DOHH2 (cell line): ENCODE results near the gene CFAP68.

ENCODE experiments used
- H3F3A ChIP-seq: fragments of 200-600 bp; sonication (generic), shearing (Covaris generic); 2 replicates; pipeline ENCODE4 v1.6.0; 2016; ENCODE audit warnings: antibody characterized with exemption, mild to moderate bottlenecking; ENCODE audit not compliant: control insufficient read depth, insufficient read depth
- H3K27ac ChIP-seq: fragments of 200-600 bp; sonication (generic); 2 replicates; pipeline ENCODE4 v1.5.1; 2014; ENCODE audit warnings: low read depth, mild to moderate bottlenecking, low read length, moderate library complexity
- H3K27me3 ChIP-seq: fragments of 200-600 bp; sonication (generic); 2 replicates; pipeline ENCODE4 v1.6.1; 2014; ENCODE audit warnings: mild to moderate bottlenecking, low read length, mixed read lengths; ENCODE audit not compliant: control insufficient read depth
- H3K36me3 ChIP-seq: fragments of 200-600 bp; sonication (generic); 2 replicates; pipeline ENCODE4 v1.6.1; 2014; ENCODE audit warnings: mild to moderate bottlenecking, low read length, moderate library complexity, mixed read lengths; ENCODE audit not compliant: control insufficient read depth
- H3K4me1 ChIP-seq: fragments of 200-600 bp; sonication (generic); 2 replicates; pipeline ENCODE4 v1.6.1; 2014; ENCODE audit warnings: mild to moderate bottlenecking, low read length, mixed read lengths; ENCODE audit not compliant: control insufficient read depth
- H3K4me2 ChIP-seq: fragments of 200-600 bp; sonication (generic); 2 replicates; pipeline ENCODE4 v1.6.0; 2014; ENCODE audit warnings: mild to moderate bottlenecking, low read length, moderate library complexity
- H3K4me3 ChIP-seq: fragments of 200-600 bp; sonication (generic); 2 replicates; pipeline ENCODE4 v1.5.1; 2014; ENCODE audit warnings: mild to moderate bottlenecking, low read length, mixed read lengths
- H3K79me2 ChIP-seq: fragments of 200-600 bp; sonication (generic); 2 replicates; pipeline ENCODE4 v1.6.1; 2014; ENCODE audit warnings: mild to moderate bottlenecking, low read length, mixed read lengths; ENCODE audit not compliant: control insufficient read depth
- H3K9me2 ChIP-seq: fragments of 200-600 bp; sonication (generic); replicated peaks from 2 replicates; pipeline ENCODE4 v1.6.1; 2014; ENCODE audit warnings: mild to moderate bottlenecking, low read length, mixed read lengths; ENCODE audit not compliant: control insufficient read depth
- H3K9me3 ChIP-seq: fragments of 200-600 bp; sonication (generic); 2 replicates; pipeline ENCODE4 v1.6.1; 2014; ENCODE audit warnings: antibody characterized with exemption, low read length, mixed read lengths; ENCODE audit not compliant: control insufficient read depth, insufficient read depth
- H4K20me1 ChIP-seq: fragments of 200-600 bp; sonication (generic); 2 replicates; pipeline ENCODE4 v1.6.0; 2014; ENCODE audit warnings: low read depth, mild to moderate bottlenecking, antibody characterized with exemption, low read length, moderate library complexity; ENCODE audit not compliant: control insufficient read depth, insufficient read depth
- CTCF ChIP-seq: fragments of 200-600 bp; sonication (generic); IDR thresholded peaks from one replicate; pipeline ENCODE4 v1.5.1; 2014; ENCODE audit warnings: antibody characterized with exemption, mild to moderate bottlenecking, low read depth, low read length; ENCODE audit not compliant: poor library complexity, severe bottlenecking
- EZH2phosphoT487 ChIP-seq: fragments of 200-600 bp; sonication (generic); IDR thresholded peaks from 2 replicates; pipeline ENCODE4 v1.6.1; 2017; ENCODE audit warnings: borderline replicate concordance, mild to moderate bottlenecking, antibody characterized with exemption, low read length, moderate library complexity, mixed read lengths

The CFAP68 gene

GRCh38 chr11:111878849-111879636 lies at the start of gene CFAP68, which contains the start of gene FDXACB1:
TSS of gene CFAP68 (plus strand) at chr11:111879541. CDS start at chr11:111879561, 20 bp downstream.
TSS of gene FDXACB1 (minus strand) at chr11:111879165. CDS start at chr11:111879132, 33 bp downstream.
- no peaks in the 10 kb centered on the region for H3K27me3 ChIP-seq
- H3K4me3 ChIP-seq: peak within 1 kb of the TSS; percentile 96
- no peaks in the 10 kb centered on the region for H4K20me1 ChIP-seq
- H3F3A ChIP-seq: peaks cover 6% of the 10 kb centered on the region; the same call in 1 of the 2 replicates
- peaks cover 16% of the 10 kb centered on the region for H3K4me1 ChIP-seq
- H3K79me2 ChIP-seq: peaks cover 16% of the 10 kb centered on the region
- no peaks in the 10 kb centered on the region for H3K9me3 ChIP-seq
- H3K9me2 ChIP-seq: no peaks in the 10 kb centered on the region
- TF ChIP-seq CTCF: peak; percentile 94
- no peak for TF ChIP-seq EZH2phosphoT487
- peak within 1 kb of the TSS; percentile 90 for H3K4me2 ChIP-seq
- H3K36me3 ChIP-seq: peaks cover 22% of the 10 kb centered on the region
- peak within 1 kb of the TSS; percentile 70 for H3K27ac ChIP-seq

- Histone ChIP-seq H3F3A (no peaks in the 10 kb centered on the region), H3K4me1 (no peaks in the 10 kb centered on the region), H3K9me3 (no peaks in the 10 kb centered on the region), H3K9me2 (no peaks in the 10 kb centered on the region), H3K79me2 (no peaks in the 10 kb centered on the region), H3K36me3 (peaks cover 66% of the 10 kb centered on the region), H3K27ac (no peak overlapping the region), H4K20me1 (no peaks in the 10 kb centered on the region), H3K4me3 (no peak overlapping the region), H3K4me2 (no peak overlapping the region), H3K27me3 (no peaks in the 10 kb centered on the region)
- TF ChIP-seq CTCF (no peak), EZH2phosphoT487 (no peak)
Observed at GRCh38 chr11:111833524-111833923, 45.8 kb upstream of the CFAP68 start.

GRCh38 chr11:111834432-111835163 lies 44.7 kb upstream of the CFAP68 start:
- Histone ChIP-seq H3K27ac (no peak overlapping the region), H3K27me3 (no peaks in the 10 kb centered on the region), H3K9me2 (no peaks in the 10 kb centered on the region), H3K4me2 (no peak overlapping the region), H3K4me1 (no peaks in the 10 kb centered on the region), H4K20me1 (no peaks in the 10 kb centered on the region), H3K9me3 (no peaks in the 10 kb centered on the region), H3K79me2 (no peaks in the 10 kb centered on the region), H3K36me3 (peaks cover 63% of the 10 kb centered on the region), H3K4me3 (no peak overlapping the region), H3F3A (no peaks in the 10 kb centered on the region)
- TF ChIP-seq CTCF (no peak), EZH2phosphoT487 (no peak)
